Measurements from ENCODE around the gene EVC2. TPM values are rescaled to one million over a fixed set of nuclear protein-coding genes. Genes with fewer than 3 reads are reported as not detected.

The EVC2 gene
- polyA plus RNA-seq, 4 donors, result 7.7 to 11.0 (median 8.6) TPM

DNA sequence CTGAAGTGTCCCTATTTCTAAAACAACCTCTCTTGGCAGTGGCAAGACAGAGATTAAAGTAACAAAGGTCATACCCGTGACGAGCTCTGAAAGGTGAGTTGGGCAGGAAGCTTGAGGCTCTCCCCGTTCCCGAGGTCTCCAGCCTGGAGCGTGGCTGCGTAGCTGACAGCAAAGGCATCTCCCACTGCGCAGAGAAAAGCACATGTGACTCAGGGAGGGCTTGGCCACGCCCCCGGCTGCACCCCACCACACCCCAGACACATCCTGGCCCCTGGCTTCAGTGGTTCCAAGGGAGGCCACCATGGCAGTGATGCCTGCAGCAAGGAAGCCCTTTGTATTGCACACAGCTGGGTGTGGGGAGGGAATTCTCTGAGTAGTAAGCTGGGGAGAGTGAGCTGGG, 23.1 kb downstream of the EVC2 start:
- no peak for DNase-seq (ENCODE audit: low read depth in 4 of 4, low spot score in 2 of 4)

DNA sequence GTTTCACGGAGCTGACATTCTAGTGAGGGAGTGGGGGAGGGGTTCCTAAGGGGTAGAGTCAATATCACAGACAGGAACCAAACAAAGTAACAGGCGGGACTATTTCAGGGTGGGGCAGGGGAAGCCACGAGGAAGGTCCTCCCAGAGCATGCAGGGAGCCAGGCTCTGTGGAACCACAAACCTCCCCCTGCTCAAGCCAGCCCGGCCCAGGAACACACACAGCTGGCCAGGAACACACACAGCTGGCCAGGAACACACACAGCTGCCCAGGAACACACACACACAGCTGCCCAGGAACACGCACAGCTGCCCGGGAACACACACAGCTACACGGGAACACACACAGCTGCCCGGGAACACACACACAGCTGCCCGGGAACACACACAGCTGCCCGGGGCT, 24.8 kb downstream of the EVC2 start:
- DNase-seq (ENCODE audit: low read depth in 4 of 4, low spot score in 2 of 4), result no peak

DNA sequence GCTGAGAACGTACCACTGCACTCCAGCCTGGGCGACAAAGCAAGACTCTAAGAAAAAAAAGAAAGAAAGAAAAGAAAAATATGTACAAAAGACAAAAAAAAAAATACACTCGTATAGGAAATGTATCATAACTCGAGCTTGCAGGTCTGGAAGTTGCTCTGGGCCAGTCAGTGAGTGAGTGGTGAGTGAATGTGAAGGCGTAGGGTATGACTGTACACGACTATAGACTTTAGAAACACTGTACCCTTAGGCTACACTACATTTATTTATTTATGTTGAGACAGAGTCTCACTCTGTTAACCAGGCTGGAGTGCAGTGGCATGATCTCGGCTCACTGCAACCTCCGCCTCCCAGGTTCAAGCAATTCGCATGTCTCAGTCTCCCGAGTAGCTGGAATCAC, 29.4 kb downstream of the EVC2 start:
- no peak for DNase-seq (ENCODE audit: low read depth in 4 of 4, low spot score in 2 of 4)

DNA sequence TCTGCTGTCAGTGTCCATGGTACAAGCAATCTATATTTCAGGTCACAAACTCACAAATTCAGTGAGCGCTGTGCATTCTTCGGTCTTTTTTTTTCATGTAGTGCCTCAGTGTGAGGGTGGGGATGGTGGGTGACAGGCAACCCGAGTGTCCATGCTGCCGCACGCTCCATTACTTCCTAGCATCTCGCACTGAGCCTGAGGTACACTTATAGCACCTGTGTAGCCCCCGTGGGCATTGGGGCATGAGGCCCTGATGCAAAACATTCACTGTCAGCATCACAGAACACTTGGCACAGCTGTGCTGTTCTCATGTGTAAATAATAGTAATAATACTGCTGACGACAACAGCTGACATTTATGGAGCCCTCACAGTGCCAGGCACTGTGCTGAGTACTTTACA, 31.6 kb downstream of the EVC2 start:
- no peak for DNase-seq (ENCODE audit: low read depth in 4 of 4, low spot score in 2 of 4)

DNA sequence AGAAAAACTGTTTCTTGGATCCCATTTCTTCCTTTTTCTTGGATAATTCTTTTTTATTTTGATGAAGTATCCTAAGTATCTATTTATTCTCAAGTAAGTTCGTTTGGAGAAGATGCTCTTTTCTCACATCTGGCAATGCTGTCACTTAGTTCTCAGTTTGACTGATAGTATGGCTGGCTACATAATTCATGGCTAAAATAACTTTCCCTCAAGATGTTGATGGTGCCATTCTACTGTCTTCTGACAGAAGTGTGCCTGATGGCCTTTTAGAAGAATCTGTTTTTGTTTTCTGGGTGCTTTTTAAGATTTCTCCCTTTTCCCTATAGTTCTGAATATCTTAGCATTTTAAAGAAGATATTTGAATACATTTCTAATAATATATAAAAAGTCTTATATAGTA, 41.6 kb downstream of the EVC2 start:
- DNase-seq (ENCODE audit: low read depth in 4 of 4, low spot score in 2 of 4), result no peak

DNA sequence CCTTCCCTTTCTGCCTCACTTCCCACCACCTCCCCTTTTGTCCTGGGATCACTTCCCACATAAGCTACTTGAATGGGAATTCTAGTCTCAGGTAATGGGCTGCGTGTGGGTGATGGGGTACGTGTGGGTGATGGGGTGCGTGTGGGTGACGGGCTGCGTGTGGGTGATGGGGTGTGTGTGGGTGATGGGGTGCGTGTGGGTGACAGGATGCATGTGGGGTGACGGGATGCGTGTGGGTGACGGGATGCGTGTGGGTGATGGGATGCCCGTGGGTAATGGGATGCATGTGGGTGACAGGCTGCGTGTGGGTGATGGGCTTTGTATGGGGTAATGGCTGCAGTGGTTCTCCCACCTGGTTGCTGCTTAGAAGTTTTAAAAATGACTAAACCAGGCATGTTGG, 43.6 kb downstream of the EVC2 start:
- no peak for DNase-seq (ENCODE audit: low read depth in 4 of 4, low spot score in 2 of 4)

DNA sequence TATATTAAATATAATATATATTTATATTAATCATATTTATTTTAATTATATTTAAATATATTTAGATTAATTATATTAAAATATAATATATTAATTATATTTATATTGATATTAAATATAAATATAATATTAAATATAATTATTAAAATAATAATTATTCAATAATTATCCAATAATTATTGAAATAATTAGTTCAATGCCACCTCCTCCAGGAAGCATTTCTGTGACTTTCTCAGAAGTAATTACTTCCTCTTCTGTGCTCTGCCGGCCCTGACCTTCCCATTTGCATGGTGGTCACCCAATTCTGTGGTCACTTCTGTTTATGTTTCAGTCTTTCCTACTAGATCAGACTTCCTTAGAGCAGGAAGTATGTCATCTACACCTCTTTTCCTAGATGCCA, 45.8 kb downstream of the EVC2 start:
- no peak for DNase-seq (ENCODE audit: low read depth in 4 of 4, low spot score in 2 of 4)

DNA sequence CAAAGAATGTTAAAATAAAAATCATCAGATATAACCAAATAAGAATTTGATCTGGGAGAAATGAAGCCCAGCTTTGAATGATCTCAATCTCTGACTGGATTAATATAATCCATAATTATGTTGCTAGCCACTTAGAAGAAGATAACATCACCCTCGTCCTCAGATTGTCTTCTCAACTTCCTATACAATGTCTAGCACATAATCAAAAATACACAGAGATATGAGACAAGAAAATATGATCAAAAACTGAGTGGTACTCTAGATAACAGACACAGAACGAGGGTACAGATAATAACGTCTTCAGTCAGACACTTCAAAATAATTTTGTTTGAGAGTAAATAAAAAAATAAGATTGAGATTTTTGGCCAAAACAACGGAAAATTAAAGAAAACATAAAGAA, 47.1 kb downstream of the EVC2 start:
- no peak for DNase-seq (ENCODE audit: low read depth in 4 of 4, low spot score in 2 of 4)

DNA sequence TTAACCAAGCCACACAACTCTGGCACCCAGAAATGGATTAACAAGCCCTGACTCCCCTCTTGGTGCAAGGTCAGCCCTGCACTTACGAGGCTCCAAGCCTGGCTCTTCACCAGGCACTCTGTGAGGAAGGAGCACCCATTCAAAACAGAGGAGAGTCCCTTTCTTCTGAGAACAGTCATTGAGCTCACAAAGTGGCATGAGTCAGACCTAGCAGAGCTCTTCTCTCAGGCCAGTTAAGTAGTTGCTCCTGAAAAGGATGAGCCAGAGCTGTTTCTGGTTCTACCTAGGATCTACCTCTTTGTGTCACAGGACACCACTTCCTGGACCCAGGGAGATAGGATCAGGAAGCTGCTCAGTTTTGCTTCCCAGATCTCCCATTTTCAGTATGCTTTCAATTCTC, 48.2 kb downstream of the EVC2 start:
- no peak for DNase-seq (ENCODE audit: low read depth in 4 of 4, low spot score in 2 of 4)

DNA sequence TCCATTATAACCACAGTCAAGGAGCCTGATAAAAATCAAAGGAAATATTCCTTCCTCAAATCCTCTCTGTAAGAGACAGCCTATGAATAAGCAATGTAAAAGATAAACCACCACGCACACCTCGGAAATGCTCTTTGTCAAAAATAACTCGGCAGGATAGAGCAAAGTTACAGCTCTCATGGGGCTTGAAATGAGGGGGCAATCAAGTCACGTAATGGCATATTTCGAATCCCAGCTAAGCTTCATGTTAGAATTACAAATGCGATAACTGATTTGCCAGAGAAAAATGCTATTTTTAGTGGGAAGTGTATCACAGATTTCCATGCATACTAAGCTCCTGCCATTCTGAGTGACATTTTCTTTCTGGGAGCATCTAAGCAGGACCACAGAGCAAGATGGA, 49.4 kb downstream of the EVC2 start:
- DNase-seq (ENCODE audit: low read depth in 4 of 4, low spot score in 2 of 4), result no peak

DNA sequence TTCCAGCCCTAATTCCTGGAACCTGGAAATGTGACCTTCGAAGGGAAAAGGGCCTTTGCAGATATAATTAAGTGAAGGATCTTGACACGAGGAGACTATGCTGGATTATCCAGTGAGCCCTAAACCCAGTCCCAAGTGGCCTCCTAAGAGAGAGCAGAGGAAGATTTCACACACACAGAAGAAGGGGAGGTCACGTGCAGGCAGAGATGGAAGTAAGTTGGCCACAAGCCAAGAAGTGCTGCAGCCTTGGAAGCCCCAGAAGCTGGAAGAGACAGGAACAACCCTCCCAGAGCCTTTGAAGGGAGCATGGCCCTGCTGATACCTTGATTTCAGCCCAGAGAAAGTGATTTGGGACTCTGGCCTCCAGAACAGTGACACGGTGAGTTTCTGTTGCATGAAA, 51.9 kb downstream of the EVC2 start:
- no peak for DNase-seq (ENCODE audit: low read depth in 4 of 4, low spot score in 2 of 4)

DNA sequence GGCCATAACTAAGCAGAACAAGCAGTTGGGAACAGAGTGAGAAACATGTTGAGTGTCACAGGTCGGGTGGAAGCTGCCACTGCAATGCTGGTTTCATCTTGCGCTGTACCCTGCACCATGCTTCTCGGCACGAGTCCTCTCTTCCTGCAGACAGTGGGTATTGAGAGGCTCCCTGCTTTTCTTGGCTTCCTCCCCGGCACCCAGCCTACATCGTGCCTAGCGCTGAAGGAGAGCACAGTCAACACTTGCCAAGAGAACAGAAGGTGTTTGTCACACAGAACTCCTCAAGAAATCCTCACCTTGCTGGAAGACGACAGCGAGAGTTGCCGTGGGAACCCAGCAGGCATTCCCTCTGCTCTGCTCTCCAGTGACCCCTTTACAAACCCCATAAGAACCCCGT, 53.6 kb downstream of the EVC2 start:
- DNase-seq (ENCODE audit: low read depth in 4 of 4, low spot score in 2 of 4), result no peak

DNA sequence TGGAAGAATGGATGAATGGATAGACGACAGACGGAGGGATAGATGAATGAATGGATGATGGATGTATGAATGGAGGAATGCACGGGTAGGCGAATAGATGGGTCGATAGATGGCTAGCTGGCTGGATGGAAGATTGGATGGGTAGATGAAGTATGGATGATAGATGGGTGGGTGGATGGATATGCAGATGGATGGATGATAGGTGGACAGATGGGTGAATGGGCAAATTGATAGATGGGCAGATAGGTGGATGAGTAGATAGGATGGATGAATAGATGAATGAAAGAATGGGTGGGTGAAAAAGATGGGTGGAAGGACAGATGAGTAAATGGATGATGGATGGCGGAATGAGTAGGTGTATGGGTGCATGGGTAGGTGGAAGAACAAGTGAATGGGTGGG, 57.3 kb downstream of the EVC2 start:
- no peak for DNase-seq (ENCODE audit: low read depth in 4 of 4, low spot score in 2 of 4)

DNA sequence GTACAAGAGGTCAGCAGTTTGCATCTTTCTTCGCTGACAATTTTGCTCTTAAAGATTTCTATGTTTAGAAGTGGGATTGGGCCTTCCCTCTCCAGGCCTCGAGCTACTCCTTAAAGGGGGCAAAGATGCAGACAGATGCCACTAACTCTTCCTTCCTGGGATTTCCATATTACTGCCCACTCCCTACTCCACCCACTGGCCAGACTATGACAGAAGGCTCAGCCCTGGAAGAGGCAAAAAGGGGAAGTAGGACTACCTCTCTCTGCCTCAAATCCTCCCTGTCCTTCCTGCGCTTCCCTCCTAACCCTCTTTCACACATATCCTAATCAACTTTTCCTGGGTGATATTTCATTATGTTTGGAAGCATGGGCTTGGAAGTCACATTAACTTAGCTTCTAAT, 58.3 kb downstream of the EVC2 start:
- DNase-seq (ENCODE audit: low read depth in 4 of 4, low spot score in 2 of 4), result no peak

DNA sequence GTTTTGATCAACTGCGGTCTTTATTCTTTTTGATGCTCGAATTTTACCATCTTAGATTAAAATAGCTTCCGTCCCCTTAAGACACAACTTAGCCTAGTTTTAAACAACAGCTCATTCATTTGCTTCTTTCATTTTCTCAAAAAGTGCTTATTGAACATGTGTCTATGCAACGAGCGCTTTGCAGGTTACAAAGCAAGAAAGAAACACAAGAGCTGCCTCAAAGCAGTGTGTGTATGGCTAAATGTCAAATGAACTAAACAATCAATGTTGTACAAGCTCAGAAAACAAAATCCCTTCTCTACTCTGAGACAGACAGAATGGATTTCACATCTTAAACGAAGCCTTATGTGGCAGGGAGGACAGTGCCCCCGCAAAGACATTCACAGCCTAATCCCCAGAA, 61.0 kb downstream of the EVC2 start:
- DNase-seq (ENCODE audit: low read depth in 4 of 4, low spot score in 2 of 4), result no peak

DNA sequence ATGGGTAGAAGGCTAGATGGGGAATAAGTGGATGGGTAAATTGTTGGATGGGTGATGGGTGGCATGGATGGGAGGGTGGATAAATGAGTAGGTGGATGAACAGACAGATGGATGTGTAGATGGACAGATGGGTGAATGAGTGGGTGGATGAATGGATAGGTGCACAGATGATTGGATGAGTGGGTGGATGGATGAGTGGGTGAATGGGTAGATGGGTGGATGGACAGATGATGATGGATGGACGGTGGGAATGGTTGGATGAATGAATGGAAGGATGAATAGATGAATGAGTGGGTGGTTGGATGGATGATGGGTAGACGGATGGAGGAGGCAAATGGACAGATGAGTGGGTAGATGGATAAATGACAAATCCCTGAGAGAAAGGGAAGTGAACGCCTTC, 68.3 kb downstream of the EVC2 start:
- no peak for DNase-seq (ENCODE audit: low read depth in 4 of 4, low spot score in 2 of 4)

DNA sequence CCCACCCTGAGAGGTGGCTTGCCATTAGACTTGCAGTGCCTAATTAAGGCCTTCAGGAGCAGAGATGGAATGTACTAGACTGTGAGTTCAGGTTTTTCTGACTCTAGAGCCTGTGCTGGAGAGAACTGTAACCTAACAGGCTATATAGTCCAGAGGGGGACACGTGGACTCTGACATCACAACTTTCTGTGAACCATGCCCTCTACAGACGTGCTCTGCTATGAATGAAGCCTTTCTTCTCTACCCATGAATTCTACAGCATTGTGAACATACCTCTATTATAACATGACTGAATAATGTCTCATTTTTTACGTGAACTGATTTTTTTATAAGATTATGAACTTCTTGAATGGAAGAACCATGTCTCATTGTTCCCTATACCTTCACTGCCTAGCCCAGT, 68.8 kb downstream of the EVC2 start:
- no peak for DNase-seq (ENCODE audit: low read depth in 4 of 4, low spot score in 2 of 4)

DNA sequence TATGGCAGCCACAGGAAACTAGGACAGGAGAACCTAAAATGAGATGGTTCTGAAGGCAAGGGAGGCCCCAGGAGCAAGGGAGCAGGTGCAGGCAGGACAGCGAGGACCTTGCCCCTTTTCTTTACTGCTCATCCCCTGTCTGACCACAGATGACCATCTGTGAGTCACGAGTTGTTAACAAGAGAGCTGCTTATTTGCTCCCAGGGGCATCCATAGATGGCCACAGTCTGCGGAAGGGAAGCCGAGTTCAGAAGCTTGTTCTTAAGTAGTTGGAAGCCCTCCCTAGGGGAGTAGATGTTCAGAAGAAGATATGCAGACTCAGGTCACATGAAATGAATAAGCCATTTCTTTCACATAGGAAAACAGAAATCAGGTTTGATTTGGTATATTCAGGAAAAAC, 69.4 kb downstream of the EVC2 start:
- no peak for DNase-seq (ENCODE audit: low read depth in 4 of 4, low spot score in 2 of 4)

DNA sequence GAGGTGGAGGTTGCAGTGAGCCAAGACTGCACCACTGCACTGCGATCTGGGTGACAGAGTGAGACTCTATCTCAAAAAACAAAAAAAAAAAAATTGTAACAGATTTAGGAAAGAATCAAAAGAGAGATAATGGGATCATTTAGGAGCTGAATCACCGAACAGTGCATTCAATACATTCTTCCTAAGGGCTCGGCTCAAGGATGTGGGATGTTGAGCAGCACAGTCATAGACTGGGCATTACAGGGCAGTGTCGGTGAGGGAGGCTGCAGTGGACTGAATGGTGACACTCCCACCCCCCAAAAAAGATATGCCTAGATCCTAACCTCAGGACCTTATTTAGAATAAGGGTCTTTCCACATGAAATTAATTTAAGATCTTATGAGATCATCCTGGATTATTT, 70.0 kb downstream of the EVC2 start:
- no peak for DNase-seq (ENCODE audit: low read depth in 4 of 4, low spot score in 2 of 4)

DNA sequence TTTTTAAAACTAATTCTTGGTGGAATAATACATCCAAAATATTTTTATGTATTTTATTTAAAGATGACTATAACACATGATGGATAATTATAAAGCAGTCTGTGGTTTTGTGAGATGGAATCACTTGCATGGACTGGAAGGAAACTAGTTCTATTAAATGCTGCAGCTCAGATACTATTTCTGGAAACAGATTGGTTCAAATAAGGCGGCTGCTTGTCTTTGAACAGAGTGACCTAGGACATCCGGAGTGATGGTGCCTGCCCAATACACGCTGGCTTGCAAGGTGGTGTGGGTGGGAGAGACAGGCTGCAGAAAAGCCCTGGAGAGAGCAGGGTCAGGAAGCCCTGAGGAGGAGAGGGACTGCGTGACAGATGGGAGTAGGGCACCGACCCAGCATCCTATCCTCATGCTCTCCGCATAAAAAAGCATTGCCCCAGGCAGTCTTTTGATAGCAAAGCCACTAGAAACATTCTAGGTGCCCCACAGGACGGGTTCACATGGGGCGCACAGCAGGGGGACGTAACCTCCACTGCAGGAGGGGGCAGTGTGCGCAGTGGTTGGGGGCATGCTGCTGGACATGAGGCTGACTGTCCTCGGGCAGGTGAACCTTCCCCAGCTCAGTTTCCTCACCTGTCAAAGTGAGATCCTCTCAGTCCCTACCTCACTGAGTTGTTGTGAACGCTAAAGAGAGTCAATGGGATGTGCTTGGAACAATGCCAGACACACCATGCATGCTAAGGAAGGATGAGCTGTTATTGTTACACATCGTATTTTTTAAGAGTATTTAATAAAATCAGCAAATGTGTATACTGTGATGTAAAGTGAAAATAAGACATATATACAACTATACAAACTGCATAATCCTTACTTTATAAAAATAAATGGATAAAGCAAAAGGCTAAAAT, 71.3 kb downstream of the EVC2 start:
- no peak for DNase-seq (ENCODE audit: low read depth in 4 of 4, low spot score in 2 of 4)

DNA sequence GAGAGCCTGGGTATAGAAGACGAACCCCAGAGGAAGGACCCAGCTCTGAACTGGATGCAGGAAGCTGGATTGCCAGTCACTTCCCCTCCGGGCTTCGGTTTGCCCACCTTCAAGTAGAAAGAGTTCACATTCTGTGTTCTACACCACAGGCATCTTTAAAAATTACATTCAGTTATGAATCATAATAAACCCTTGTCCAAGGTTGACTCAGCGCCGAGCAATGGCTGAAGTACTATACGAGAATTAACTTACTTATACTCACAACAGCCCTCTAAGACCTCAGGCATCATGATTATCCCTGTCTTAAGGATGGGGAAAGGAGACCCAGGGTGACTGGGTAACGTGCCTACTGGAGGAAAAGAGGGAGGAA, 72.5 kb downstream of the EVC2 start:
- DNase-seq (ENCODE audit: low read depth in 4 of 4, low spot score in 2 of 4), result no peak

DNA sequence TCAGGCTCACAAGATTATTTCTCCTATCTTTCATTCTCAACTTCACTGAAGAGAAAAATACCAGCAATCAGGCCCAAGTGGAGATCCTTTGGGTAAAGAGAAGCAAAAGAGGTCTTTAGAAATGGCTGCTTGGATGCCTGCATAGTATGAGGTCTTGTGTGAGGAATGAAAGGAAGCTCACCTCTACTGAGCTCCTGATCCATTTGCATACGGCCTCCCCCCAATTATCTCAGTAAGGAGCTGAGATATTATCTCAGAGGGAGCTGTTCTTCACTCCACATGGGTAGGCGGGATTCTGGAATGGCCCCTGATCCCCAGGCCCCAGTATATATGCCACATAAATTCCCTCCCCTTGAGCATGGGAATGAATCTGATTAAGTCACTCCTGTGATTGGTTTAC, 75.8 kb downstream of the EVC2 start:
- DNase-seq (ENCODE audit: low read depth in 4 of 4, low spot score in 2 of 4), result no peak

DNA sequence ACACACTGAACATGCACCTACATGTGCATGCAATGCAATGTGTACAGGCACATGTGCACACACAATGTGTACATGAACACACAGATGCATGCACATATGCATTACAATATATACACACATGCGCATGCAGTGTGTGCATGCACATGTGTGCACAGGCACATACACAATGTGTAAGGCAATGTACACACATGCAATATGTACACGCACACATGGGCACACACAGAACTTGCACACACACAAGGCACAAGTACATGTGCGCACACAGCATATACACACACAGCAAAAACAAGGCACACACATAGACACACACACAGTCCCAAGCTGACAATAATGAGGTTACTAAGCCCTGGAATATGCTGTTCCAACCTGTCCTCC, 76.3 kb downstream of the EVC2 start:
- DNase-seq (ENCODE audit: low read depth in 4 of 4, low spot score in 2 of 4), result no peak

Data from left renal cortex interstitium (tissue), 4 donors.